OCI-LY3 (cell line): ENCODE results near the gene ELFN2.

Source experiments
- H2AFZ ChIP-seq: fragments of 200-600, 300-600 bp; shearing (Covaris generic); 2 replicates; pipeline ENCODE4 v1.6.0; 2014; ENCODE audit warnings: antibody characterized with exemption, low read depth, low read length
- H3K27ac ChIP-seq: fragments of 200-600, 300-600 bp; sonication (generic); 2 replicates; pipeline ENCODE4 v1.5.1; 2014; ENCODE audit warnings: mild to moderate bottlenecking, low read length, moderate library complexity, mixed read lengths
- H3K27me3 ChIP-seq: fragments of 200-600, 300-600 bp; sonication (generic); 2 replicates; pipeline ENCODE4 v1.6.1; 2014; ENCODE audit warnings: low read depth, low read length, mixed read lengths
- H3K36me3 ChIP-seq: fragments of 200-600, 300-600 bp; sonication (generic); replicated peaks from 2 replicates; pipeline ENCODE3; 2014; ENCODE audit warnings: low read depth, low read length, mixed read lengths
- H3K4me1 ChIP-seq: fragments of 300-600, 200-600 bp; sonication (generic); 2 replicates; pipeline ENCODE4 v1.6.1; 2014; ENCODE audit warnings: low read length, mixed read lengths
- H3K4me2 ChIP-seq: fragments of 200-600, 300-600 bp; sonication (generic); 2 replicates; pipeline ENCODE4 v1.6.1; 2014; ENCODE audit warnings: low read length, mixed read lengths
- H3K4me3 ChIP-seq: fragments of 300-600, 200-600 bp; sonication (generic); 2 replicates; pipeline ENCODE4 v1.5.1; 2014; ENCODE audit warnings: antibody characterized with exemption, mild to moderate bottlenecking, low read length, moderate library complexity
- H3K79me2 ChIP-seq: fragments of 300-600, 200-600 bp; shearing (Covaris generic); 2 replicates; pipeline ENCODE4 v1.6.1; 2014; ENCODE audit warnings: mild to moderate bottlenecking, low read length, mixed read lengths
- H3K9ac ChIP-seq: fragments of 300-600, 200-600 bp; shearing (Covaris generic); 2 replicates; pipeline ENCODE4 v1.6.0; 2014; ENCODE audit warnings: mild to moderate bottlenecking, low read length, moderate library complexity
- H3K9me3 ChIP-seq: fragments of 200-600, 300-600 bp; shearing (Covaris generic); 2 replicates; pipeline ENCODE4 v1.6.1; 2014; ENCODE audit warnings: low read length, mixed read lengths; ENCODE audit not compliant: insufficient read depth
- H4K20me1 ChIP-seq: fragments of 200-600, 300-600 bp; sonication (generic); 2 replicates; pipeline ENCODE4 v1.6.1; 2016; ENCODE audit warnings: low read length, mixed read lengths; ENCODE audit not compliant: insufficient read depth
- EZH2phosphoT487 ChIP-seq: fragments of 200-600 bp; shearing (Covaris generic); IDR thresholded peaks from 2 replicates; pipeline ENCODE4 v1.6.1; 2018; ENCODE audit warnings: antibody characterized with exemption, mixed run types, low read depth
- TF ChIP-seq, protein P1 (sequence below): fragments of 200-600, 300-600 bp; sonication (generic); IDR thresholded peaks from 2 replicates; pipeline ENCODE4 v1.5.1; 2014; ENCODE audit warnings: antibody characterized with exemption, low read length, low read depth

The ELFN2 gene

DNA sequence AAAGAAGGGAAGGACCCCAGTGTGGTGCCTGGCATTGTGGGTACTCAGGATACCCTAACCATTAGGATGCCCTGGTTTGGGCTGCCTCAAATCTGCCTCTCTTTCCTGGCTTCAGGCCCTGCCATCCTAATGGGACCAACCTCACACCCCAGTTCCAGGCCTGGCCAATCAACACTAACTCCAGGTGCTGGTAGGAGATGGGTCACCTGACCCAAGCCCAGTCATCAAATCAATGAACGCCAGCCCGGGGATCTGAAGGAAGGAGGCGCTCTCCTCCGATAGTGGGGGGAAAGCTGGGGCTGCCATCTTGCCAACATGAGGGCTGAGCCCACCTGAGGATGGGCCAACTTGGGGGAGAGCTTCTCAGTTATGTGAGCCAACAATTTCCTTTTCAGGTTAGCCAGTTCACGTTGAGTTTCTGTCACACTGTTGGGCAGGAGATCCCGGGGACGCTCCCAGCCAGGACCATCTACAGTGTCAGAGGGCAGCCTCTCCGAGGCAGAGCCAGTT, 46.2 kb upstream of the ELFN2 start:
- H3K4me3 ChIP-seq = no peak overlapping the region
- no peak overlapping the region for H3K4me2 ChIP-seq
- H3K79me2 ChIP-seq = no peaks in the 10 kb centered on the region
- TF ChIP-seq, protein P1, sequence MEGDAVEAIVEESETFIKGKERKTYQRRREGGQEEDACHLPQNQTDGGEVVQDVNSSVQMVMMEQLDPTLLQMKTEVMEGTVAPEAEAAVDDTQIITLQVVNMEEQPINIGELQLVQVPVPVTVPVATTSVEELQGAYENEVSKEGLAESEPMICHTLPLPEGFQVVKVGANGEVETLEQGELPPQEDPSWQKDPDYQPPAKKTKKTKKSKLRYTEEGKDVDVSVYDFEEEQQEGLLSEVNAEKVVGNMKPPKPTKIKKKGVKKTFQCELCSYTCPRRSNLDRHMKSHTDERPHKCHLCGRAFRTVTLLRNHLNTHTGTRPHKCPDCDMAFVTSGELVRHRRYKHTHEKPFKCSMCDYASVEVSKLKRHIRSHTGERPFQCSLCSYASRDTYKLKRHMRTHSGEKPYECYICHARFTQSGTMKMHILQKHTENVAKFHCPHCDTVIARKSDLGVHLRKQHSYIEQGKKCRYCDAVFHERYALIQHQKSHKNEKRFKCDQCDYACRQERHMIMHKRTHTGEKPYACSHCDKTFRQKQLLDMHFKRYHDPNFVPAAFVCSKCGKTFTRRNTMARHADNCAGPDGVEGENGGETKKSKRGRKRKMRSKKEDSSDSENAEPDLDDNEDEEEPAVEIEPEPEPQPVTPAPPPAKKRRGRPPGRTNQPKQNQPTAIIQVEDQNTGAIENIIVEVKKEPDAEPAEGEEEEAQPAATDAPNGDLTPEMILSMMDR = no peak
- TF ChIP-seq EZH2phosphoT487 = no peak
- no peak overlapping the region for H3K9ac ChIP-seq
- no peaks in the 10 kb centered on the region for H3K27me3 ChIP-seq
- H3K27ac ChIP-seq = no peak overlapping the region
- H3K9me3 ChIP-seq = no peaks in the 10 kb centered on the region
- no peak overlapping the region for H2AFZ ChIP-seq
- H3K36me3 ChIP-seq = peaks cover 56% of the 10 kb centered on the region
- no peaks in the 10 kb centered on the region for H3K4me1 ChIP-seq
- peaks cover 9% of the 10 kb centered on the region; the same call in 1 of the 2 replicates for H4K20me1 ChIP-seq

DNA sequence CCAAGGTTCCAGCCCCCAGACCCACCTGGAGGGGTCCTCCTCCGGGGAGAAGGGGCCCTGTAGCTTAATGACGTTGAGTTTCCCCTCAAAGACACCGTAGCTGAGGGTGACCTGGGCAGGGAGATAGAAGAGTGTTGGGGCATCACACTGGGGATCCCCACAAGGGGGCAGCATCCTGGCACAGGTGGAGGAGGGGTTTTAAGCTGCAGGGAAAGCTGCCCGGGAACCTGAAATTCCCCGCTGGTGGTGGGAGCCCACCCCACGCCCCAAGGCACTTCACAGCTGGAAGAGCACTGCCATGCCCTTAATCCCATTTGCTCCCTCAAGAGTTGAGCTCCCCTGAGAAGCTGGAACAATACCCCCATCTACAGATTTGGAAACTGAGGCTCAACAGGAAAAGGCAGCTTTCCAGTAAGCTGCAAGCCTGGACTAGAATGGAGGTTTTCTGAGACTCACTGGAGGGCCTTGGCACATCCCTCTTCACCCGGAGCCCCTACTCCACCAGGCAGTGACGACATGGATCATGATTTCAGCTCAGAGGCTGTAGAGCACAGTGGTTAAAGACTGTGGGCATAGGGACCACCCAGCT, 45.2 kb upstream of the ELFN2 start:
- H3K9ac ChIP-seq = no peak overlapping the region
- no peaks in the 10 kb centered on the region for H3K79me2 ChIP-seq
- no peak overlapping the region for H2AFZ ChIP-seq
- peaks cover 9% of the 10 kb centered on the region; the same call in 1 of the 2 replicates for H4K20me1 ChIP-seq
- H3K27ac ChIP-seq = no peak overlapping the region
- no peak overlapping the region for H3K4me3 ChIP-seq
- no peaks in the 10 kb centered on the region for H3K4me1 ChIP-seq
- H3K4me2 ChIP-seq = no peak overlapping the region
- TF ChIP-seq, protein P1 = peak; percentile 85
- no peak for TF ChIP-seq EZH2phosphoT487
- H3K27me3 ChIP-seq = no peaks in the 10 kb centered on the region
- H3K9me3 ChIP-seq = no peaks in the 10 kb centered on the region
- peaks cover 60% of the 10 kb centered on the region for H3K36me3 ChIP-seq

DNA sequence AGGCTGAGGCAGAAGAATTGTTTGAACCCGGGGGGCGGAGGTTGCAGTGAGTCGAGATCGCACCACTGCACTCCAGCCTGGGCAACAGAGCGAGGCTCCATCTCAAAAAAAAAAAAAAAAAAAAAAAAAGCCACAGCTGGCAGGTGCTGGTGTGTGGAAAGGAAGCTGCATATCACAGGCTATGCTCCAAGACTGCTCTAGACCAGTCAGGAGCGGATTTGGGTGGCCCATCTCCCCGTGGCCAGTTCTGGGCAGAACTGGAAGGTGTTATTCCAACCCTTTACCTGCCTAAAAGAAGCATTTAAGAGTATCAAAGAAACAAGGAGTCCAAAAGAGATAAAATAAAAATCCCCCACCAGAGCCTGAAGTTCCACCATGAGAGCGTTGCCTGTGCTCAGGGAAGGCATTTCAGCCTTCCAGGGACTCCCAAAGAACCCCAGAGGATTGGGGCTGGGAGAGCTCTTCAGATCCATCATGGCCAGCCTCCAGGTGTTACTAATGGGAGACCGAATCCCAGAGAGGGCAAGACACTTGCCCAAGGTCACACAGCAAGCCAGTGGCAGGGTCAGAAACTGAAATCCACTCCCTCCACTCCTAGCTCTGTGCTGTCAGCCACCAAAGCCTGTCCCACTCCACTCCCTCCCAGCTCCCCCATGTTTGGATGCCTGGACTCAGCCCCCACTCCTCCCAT, 44.6 kb upstream of the ELFN2 start:
- TF ChIP-seq, protein P1 = no peak
- no peak for TF ChIP-seq EZH2phosphoT487
- Histone ChIP-seq H3K4me3 (no peak overlapping the region), H3K9me3 (no peaks in the 10 kb centered on the region), H3K27ac (no peak overlapping the region), H3K4me1 (no peaks in the 10 kb centered on the region), H2AFZ (no peak overlapping the region), H4K20me1 (peaks cover 13% of the 10 kb centered on the region; the same call in 1 of the 2 replicates), H3K79me2 (no peaks in the 10 kb centered on the region), H3K36me3 (peaks cover 57% of the 10 kb centered on the region), H3K9ac (no peak overlapping the region), H3K4me2 (no peak overlapping the region), H3K27me3 (no peaks in the 10 kb centered on the region)

DNA sequence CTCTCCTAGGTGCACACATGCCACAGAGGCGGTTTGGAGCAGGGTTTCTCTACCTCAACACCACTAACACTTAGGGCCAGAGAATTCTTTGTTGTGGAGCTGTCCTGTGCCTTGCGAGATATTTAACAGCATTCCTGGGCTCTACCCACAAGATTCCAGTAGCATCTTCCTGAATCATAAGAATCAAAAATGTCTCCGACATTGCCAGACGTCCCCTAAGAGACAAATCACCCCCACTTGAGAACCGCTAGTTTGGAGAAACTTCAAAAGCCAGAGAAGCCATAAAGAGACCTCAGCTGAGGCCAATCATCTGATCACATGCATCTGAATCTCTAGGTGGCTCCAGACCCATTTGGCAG, 42.8 kb upstream of the ELFN2 start:
- TF ChIP-seq EZH2phosphoT487 = no peak
- TF ChIP-seq, protein P1 = no peak
- no peak overlapping the region for H3K27ac ChIP-seq
- H3K9me3 ChIP-seq = no peaks in the 10 kb centered on the region
- H3K36me3 ChIP-seq = peaks cover 60% of the 10 kb centered on the region
- no peaks in the 10 kb centered on the region for H3K79me2 ChIP-seq
- peaks cover 13% of the 10 kb centered on the region; the same call in 1 of the 2 replicates for H4K20me1 ChIP-seq
- H2AFZ ChIP-seq = no peak overlapping the region
- H3K4me2 ChIP-seq = no peak overlapping the region
- H3K27me3 ChIP-seq = no peaks in the 10 kb centered on the region
- no peak overlapping the region for H3K4me3 ChIP-seq
- H3K4me1 ChIP-seq = peaks cover 4% of the 10 kb centered on the region
- H3K9ac ChIP-seq = no peak overlapping the region
